Activated T-helper 9 cell treated with anti-CD3 and anti-CD28 coated beads, Interleukin-2, amount 50 U/mL, for 16 hours (primary cell): ENCODE data around the gene ULBP3.
"Not testable (repeated sequence)": the region's sequence is repeated elsewhere in the genome, so short reads cannot be mapped to it uniquely, and the experiment has no call there.

Experiments used
- DNase-seq: peaks from one replicate; pipeline ENCODE4 v3.0.0-alpha.2; 2020; ENCODE audit warnings: low read depth

The ULBP3 gene

GRCh38 chr6:150043096-150043495 is 25.8 kb downstream of the ULBP3 start:
- no peak for DNase-seq

DNA sequence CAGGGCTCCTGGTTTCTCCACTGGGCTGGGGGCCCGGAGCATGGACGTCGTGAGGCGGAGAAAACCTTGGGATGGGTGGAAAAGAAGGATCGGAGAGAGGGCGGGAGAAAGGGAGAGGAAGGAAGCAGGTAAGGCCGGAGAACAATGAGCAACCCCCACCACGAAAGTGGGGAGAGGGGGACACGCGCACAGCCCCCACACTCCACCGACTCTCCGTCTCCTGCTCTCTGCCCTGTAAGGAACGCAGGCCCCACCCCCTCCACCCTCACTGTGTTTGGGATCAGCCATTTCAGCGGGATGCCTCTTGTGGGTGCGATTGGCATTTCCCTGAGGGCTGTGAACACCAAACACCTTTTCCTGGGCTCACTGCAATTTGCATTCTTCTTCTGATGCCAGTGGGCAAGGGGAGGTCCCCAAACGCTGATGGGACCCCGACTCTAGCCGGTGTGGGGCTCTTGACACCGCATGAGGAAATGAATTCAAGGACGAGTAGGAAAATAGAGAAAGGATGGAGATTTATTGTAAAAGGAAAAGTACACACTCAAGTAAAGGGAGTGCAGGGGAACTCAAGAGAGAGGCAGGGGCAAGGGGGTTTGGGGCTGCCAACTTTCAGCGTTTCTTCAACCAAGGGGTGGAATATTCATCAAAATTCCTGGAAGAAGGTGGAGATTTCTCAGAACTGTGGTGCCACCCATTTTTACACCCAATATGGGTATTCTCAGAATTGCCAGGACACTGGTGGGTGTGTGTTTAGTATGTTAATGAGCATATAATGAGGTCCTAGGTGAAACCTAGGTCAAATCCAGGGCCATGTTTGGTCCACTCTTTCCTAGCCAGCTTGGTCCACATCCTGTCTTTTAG is 30.5 kb downstream of the ULBP3 start:
- DNase-seq = no peak

GRCh38 chr6:150037526-150038201 is 31.3 kb downstream of the ULBP3 start:
- no peak for DNase-seq

- DNase-seq = no peak
Observed at GRCh38 chr6:150036081-150036480, 32.8 kb downstream of the ULBP3 start.

GRCh38 chr6:150033207-150033771 is 35.6 kb downstream of the ULBP3 start:
- DNase-seq = no peak

DNA sequence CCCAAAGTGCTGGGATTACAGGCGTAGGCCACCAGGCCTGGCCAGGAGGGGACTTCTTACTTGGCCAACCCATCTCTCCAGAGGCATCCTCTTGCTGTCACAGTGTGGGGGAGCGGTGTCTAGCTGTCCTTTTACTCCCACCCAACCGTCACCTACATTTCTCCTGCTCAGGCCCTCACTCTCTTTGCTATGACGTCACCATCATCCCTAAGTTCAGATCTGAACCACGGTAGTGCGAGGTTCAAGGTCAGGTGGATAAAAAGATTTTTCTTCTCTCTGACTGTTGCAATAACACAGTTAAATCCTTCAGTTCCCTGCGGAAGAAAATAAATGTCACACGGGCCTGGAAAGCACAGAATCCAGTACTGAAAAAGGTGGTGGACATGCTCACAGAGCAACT is 36.3 kb downstream of the ULBP3 start:
- no peak for DNase-seq

- no peak for DNase-seq
Observed at GRCh38 chr6:150030611-150031010, 38.3 kb downstream of the ULBP3 start.

DNA sequence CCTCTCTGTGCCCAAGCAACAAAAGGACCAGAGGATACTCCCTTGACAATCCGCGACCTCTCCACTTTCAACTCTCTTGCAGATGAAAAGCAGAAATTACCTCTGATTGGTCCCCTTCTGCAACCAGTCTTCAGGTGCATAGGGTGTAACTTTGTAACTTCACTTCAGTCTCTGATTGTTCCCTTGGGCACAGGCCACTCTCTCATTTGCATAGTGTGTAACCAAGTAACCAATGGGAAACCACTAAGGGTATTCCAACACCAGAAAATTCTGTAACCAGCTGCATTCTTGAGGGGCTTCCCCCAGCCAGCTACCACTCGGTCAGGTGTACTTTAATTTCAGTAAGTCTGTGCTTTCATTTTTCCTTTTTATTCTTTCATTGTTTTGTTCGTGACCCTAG is 39.2 kb downstream of the ULBP3 start:
- no peak for DNase-seq

GRCh38 chr6:150029276-150029675 is 39.6 kb downstream of the ULBP3 start:
- no peak for DNase-seq

DNA sequence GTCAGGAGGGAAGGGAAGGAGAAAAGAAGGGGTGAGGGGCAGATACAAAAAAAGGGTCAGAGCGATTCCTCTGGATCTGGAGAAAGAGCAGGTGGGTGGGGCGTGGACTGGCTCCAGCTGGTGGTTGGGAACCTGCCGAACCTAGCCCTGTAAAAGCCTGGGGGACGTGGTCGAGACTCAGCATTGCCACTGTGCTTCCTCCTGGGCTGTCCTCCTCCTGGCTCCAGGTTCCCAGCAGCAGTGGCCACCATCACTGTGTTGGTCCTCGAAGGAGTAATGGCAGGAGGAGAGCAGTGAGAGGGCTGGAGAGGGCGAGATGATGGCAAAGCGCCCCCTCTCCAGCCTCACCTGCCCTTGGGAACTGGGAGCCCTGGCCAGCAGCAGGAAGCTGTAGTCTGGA is 40.1 kb downstream of the ULBP3 start:
- DNase-seq = no peak

- DNase-seq = no peak
Observed at GRCh38 chr6:150027806-150028565, 40.9 kb downstream of the ULBP3 start.

DNA sequence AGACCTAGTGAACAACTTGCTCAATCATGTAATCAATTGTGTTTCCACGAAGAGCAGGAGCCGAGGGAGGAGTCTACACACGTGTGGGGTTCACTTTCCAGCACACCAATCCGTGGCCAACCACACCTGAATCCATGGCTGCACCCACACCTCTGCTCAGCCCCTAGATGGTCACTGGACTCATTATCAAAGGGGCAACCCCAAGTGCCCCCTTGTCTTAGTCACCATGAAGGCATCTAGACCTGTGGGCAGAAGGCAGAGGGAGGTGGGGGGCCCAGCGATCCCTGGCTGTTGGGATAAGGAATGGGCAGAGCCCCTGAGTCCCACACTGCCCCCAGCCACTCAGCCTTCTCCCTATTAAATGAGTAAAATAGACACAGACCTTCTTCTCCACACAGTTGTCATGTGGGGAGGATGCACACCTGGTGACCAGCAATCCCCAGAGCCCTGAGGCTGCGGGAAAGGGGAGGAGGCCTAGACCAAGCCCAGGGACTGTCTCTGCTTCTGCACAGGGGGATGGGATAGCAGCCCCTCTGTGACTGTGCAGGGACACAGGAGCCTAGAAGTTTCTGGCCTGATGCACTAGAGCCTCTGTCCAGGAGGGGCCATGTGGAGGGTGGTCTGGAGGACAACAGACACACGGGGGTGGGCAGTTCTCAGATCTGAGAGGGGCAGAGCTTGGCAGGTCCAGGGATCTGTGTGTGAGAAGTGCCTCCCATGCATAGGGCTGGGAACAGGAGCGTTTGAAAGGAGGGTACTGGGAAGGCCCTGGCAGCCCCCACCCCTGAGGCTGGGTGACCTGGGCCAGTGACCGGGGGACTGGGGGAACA is 41.7 kb downstream of the ULBP3 start:
- no peak for DNase-seq

DNA sequence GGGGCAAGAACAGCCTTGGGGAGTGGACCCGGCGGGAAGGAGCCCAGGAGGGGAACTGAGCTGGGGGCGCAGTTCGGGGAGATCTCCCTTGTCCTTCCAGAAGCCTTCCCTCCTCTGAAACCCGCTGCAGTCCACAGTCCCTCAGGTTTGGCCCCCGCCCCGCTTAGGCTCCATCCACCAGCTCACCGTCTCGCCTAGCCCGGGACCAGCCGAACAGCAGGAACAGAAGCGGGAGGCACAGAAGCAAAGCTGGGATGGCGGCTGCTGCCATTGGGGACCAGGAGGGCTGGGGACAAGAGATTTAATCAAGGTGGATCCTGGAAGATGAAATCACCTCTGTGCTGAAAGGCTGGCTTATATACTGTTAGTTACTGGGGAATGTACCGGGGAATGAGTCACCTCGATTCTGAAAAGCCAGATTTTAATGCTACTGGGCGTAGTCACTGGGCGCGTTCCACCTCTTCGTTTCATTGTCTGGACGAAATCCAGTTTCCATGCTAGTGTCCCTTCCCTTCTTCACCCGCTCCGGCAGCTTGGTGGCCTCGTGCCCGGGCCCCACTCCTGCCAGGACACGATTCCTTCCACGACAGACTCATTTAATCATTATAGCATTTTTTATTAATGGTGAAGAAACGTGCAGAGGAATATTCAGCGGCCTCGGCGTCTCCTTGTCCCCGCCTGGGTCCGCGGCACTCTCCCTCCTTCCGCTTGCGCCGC is 43.6 kb downstream of the ULBP3 start, which contains the start of gene RAET1L:
Gene RAET1L (minus strand): TSS at position 332 of the 717 bp plus-strand sequence. CDS start 61 bp downstream, at position 271.
- DNase-seq = no peak

DNA sequence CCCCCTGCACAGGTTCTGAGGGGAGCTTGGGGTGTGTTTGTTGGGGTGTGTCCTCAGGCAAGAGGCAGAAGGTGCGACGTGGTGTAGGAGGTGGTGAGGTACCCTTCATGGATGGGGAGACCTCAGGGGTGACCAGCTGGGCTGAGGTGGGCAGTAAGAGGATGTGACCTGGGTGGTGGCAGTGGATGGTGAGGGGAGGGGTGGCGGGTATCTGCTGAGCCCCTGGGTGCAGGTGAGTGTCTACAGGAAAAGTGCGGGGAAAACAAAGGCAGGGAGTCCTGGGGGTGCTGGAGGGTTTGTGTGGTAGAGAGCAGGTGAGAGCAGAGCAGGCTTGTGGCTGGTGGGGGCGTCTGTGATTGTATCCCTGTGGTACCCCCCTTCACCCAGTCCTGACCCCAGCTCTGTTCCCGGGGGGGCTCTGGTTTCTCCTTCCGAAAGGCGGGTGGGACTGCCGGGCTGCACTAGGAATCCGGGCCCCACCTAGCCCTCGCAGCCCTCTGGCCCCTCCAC is 44.2 kb downstream of the ULBP3 start:
- DNase-seq = no peak

- not testable (repeated sequence) for DNase-seq
Observed at GRCh38 chr6:150024021-150024420, 44.9 kb downstream of the ULBP3 start.

- DNase-seq = not testable (repeated sequence)
Observed at GRCh38 chr6:150021870-150022269, 47.1 kb downstream of the ULBP3 start.

DNA sequence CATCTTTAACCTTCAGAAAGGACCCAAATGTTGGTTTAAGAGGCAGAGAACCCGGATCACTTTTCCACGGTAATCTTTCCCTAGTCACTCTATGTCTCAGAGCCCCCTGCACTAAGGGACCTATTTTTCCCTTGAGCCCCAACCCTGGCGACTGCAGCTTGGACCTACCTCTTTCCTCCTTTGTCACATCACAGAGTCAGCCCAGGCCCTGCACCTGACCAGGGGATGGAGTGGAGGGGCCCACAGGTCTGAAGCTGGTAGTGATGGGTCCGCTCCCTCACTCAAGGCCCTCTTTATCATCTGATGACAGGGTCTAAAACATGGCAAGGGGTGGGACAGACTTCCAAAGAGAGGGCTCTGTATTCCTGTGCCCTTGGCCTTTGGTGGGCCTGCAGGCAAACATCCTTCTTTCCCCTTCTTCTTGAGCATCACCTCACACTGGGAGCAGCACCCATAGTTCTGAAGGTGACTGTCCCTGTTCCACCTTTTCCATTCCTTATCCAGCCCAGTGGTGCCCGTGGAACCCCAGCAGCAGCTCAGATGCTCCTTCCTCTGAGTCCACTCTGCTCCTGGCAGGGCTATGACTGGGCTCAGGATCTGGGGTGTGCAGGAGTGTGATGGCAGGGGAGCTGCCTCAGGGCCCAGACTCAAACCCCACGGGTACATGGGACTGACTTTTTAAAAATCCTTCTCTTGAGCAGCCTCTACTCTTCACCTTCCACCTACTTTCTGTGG is 49.9 kb downstream of the ULBP3 start:
- DNase-seq = no peak

GRCh38 chr6:150017186-150017521 is 51.8 kb downstream of the ULBP3 start:
- not testable (repeated sequence) for DNase-seq

GRCh38 chr6:150016324-150017185 is 52.4 kb downstream of the ULBP3 start:
- DNase-seq = no peak
